H1 (cell line): ENCODE results near the gene ZFP30. TPM values are rescaled to one million over a fixed set of nuclear protein-coding genes. Genes with fewer than 3 reads are reported as not detected.
A peak's percentile ranks its signal among the peaks of the same experiment; 100 is the strongest.

Experiments used
- CTCF ChIA-PET: fragments of 300-600 bp; sonication (Branson Sonifier 250); formaldehyde crosslinking; loops from one replicate; lab custom pipeline; 2021; ENCODE audit not compliant: partially characterized antibody; lab: Charles Lee
- POLR2A ChIA-PET: fragments of 300-600 bp; sonication (Branson Sonifier 250); formaldehyde crosslinking; loops from one replicate; lab custom pipeline; 2021; ENCODE audit warnings: inconsistent platforms; ENCODE audit not compliant: partially characterized antibody; lab: Charles Lee
- DNase-seq, 2 experiments: peaks; one replicate each; pipeline versions ENCODE4 v3.0.0 to v3.0.0-alpha.2; 2010 to 2022; ENCODE audit warnings: low spot score in 2 of 2, low read depth in 1 of 2, mixed read lengths in 1 of 2
- FAIRE-seq: peaks from 2 replicates; lab custom pipeline; 2011; peaks lifted over from hg19 to GRCh38; lab: Jason Lieb, UNC
- H2AFZ ChIP-seq: 2 replicates; pipeline ENCODE4 v1.8.1; 2012; ENCODE audit warnings: low read length, inconsistent platforms
- H2AK5ac ChIP-seq: 2 replicates; pipeline ENCODE4 v1.6.1; 2013; ENCODE audit warnings: low read depth, low read length
- H2BK120ac ChIP-seq: replicated peaks from 2 replicates; pipeline ENCODE3; 2013; ENCODE audit warnings: low read depth, low read length, inconsistent platforms
- H2BK12ac ChIP-seq: 2 replicates; pipeline ENCODE4 v1.6.1; 2013; ENCODE audit warnings: low read depth, low read length
- H2BK15ac ChIP-seq: 2 replicates; pipeline ENCODE4 v1.6.1; 2013; ENCODE audit warnings: low read length
- H2BK20ac ChIP-seq: 2 replicates; pipeline ENCODE4 v1.6.1; 2013; ENCODE audit warnings: low read length
- H2BK5ac ChIP-seq: 2 replicates; pipeline ENCODE4 v1.6.1; 2013; ENCODE audit warnings: low read depth, low read length
- H3K14ac ChIP-seq: 2 replicates; pipeline ENCODE4 v1.6.1; 2013; ENCODE audit warnings: inconsistent platforms; ENCODE audit not compliant: insufficient read length
- H3K18ac ChIP-seq: 2 replicates; pipeline ENCODE4 v1.6.1; 2013; ENCODE audit warnings: low read length; ENCODE audit errors: extremely low read depth
- H3K23ac ChIP-seq: 2 replicates; pipeline ENCODE4 v1.6.1; 2013; ENCODE audit warnings: inconsistent platforms; ENCODE audit not compliant: insufficient read length
- H3K23me2 ChIP-seq: 2 replicates; pipeline ENCODE4 v1.6.1; 2013; ENCODE audit warnings: low read depth, low read length
- H3K27ac ChIP-seq: 2 replicates; pipeline ENCODE4 v1.6.1; 2011; ENCODE audit warnings: low read depth, low read length, inconsistent platforms
- H3K27me3 ChIP-seq, 4 experiments: replicated peaks in 1 of 4; 1 replicate in 1 of 4; 2 replicates in 3 of 4; pipeline versions ENCODE4 v1.6.1 to v1.8.1; 2011 to 2013; ENCODE audit warnings: low read length in 3 of 4, mild to moderate bottlenecking in 3 of 4, inconsistent platforms in 2 of 4, mixed read lengths in 2 of 4, moderate library complexity in 1 of 4; ENCODE audit not compliant: control insufficient read depth in 3 of 4, insufficient read depth in 3 of 4; ENCODE audit errors: extremely low read depth in 1 of 4
- H3K36me3 ChIP-seq, 4 experiments: 2 replicates each; pipeline versions ENCODE4 v1.6.1 to v1.8.1; 2011 to 2013; ENCODE audit warnings: mild to moderate bottlenecking in 4 of 4, low read length in 3 of 4, moderate library complexity in 2 of 4, control low read depth in 1 of 4, inconsistent platforms in 1 of 4; ENCODE audit not compliant: insufficient read depth in 4 of 4, control insufficient read depth in 2 of 4
- H3K4ac ChIP-seq: replicated peaks from 2 replicates; pipeline ENCODE3; 2013; ENCODE audit warnings: low read length, low read depth, mixed read lengths, inconsistent platforms; ENCODE audit not compliant: insufficient read length
- H3K4me1 ChIP-seq, 4 experiments: replicated peaks in 1 of 4; 1 replicate in 1 of 4; 2 replicates in 3 of 4; pipeline versions ENCODE4 v1.6.1 to v1.8.1; 2011 to 2013; ENCODE audit warnings: low read length in 3 of 4, inconsistent platforms in 2 of 4, mixed read lengths in 1 of 4; ENCODE audit not compliant: insufficient read depth in 4 of 4, control insufficient read depth in 3 of 4
- H3K4me2 ChIP-seq, 2 experiments: 2 replicates each; pipeline versions ENCODE4 v1.6.1 to v1.8.1; 2011 to 2013; ENCODE audit warnings: low read depth in 2 of 2, low read length in 2 of 2, control low read depth in 1 of 2, inconsistent platforms in 1 of 2, mild to moderate bottlenecking in 1 of 2; ENCODE audit not compliant: insufficient read depth in 1 of 2
- H3K4me3 ChIP-seq, 4 experiments: fragments of 200-600, 300-600 bp in 1 of 4; sonication (generic), shearing (Covaris generic), sonication (Bioruptor Twin) in 1 of 4; 2 replicates each; pipeline versions ENCODE4 v1.5.1 to v1.8.1; 2011 to 2016; ENCODE audit warnings: low read length in 4 of 4, low read depth in 3 of 4, control low read depth in 2 of 4, inconsistent platforms in 2 of 4, mild to moderate bottlenecking in 2 of 4, mixed read lengths in 1 of 4, moderate library complexity in 1 of 4; ENCODE audit not compliant: insufficient read depth in 2 of 4; ENCODE audit errors: extremely low read depth in 1 of 4
- H3K56ac ChIP-seq: replicated peaks from 2 replicates; pipeline ENCODE3; 2013; ENCODE audit warnings: low read depth, mild to moderate bottlenecking, mixed read lengths, low read length, inconsistent platforms; ENCODE audit not compliant: insufficient read length
- H3K79me1 ChIP-seq: 2 replicates; pipeline ENCODE4 v1.6.1; 2013; ENCODE audit warnings: low read depth, low read length, control low read depth
- H3K79me2 ChIP-seq, 2 experiments: 2 replicates each; pipeline versions ENCODE4 v1.6.1 to v1.8.1; 2012 to 2013; ENCODE audit warnings: low read length in 2 of 2, mild to moderate bottlenecking in 2 of 2, inconsistent platforms in 1 of 2; ENCODE audit not compliant: insufficient read depth in 2 of 2, control insufficient read depth in 1 of 2
- H3K9ac ChIP-seq, 4 experiments: replicated peaks in 1 of 4; 1 replicate in 1 of 4; 2 replicates in 3 of 4; pipeline versions ENCODE4 v1.6.1 to v1.8.1; 2011 to 2013; ENCODE audit warnings: low read depth in 3 of 4, low read length in 3 of 4, control low read depth in 2 of 4, mild to moderate bottlenecking in 2 of 4, moderate library complexity in 2 of 4, inconsistent platforms in 1 of 4; ENCODE audit errors: extremely low read depth in 1 of 4
- H3K9me3 ChIP-seq, 2 experiments: 2 replicates each; pipeline versions ENCODE4 v1.6.1 to v1.8.1; 2012 to 2013; ENCODE audit warnings: mild to moderate bottlenecking in 2 of 2, moderate library complexity in 2 of 2, control low read depth in 1 of 2, inconsistent platforms in 1 of 2, low read depth in 1 of 2, low read length in 1 of 2, mixed read lengths in 1 of 2; ENCODE audit not compliant: insufficient read depth in 2 of 2
- H4K20me1 ChIP-seq, 2 experiments: replicated peaks in 1 of 2; 2 replicates each; pipeline versions ENCODE3 to v1.8.1; 2011 to 2013; ENCODE audit warnings: inconsistent platforms in 2 of 2, low read length in 2 of 2, mild to moderate bottlenecking in 1 of 2; ENCODE audit not compliant: insufficient read depth in 2 of 2, control insufficient read depth in 1 of 2
- H4K5ac ChIP-seq: 2 replicates; pipeline ENCODE4 v1.6.1; 2013; ENCODE audit warnings: low read length, low read depth, mixed read lengths, inconsistent platforms; ENCODE audit not compliant: insufficient read length
- H4K8ac ChIP-seq: 2 replicates; pipeline ENCODE4 v1.8.0; 2013; ENCODE audit warnings: mild to moderate bottlenecking, moderate library complexity, low read length, inconsistent platforms; ENCODE audit not compliant: insufficient read depth; ENCODE audit errors: extremely low read depth
- H4K91ac ChIP-seq: replicated peaks from 2 replicates; pipeline ENCODE3; 2013; ENCODE audit warnings: low read length, mixed read lengths, inconsistent platforms; ENCODE audit not compliant: insufficient read length
- KDM4A ChIP-seq: IDR thresholded peaks from one replicate; pipeline ENCODE4 v1.7.1; 2012; ENCODE audit warnings: low read depth, mild to moderate bottlenecking, moderate library complexity, low read length, inconsistent platforms; ENCODE audit not compliant: severe bottlenecking
- MAFK ChIP-seq: IDR thresholded peaks from 2 replicates; pipeline ENCODE4 v1.6.1; 2012; ENCODE audit warnings: low read depth, mild to moderate bottlenecking, improper control_type of control experiment, low read length
- POU5F1 ChIP-seq: IDR thresholded peaks from 2 replicates; pipeline ENCODE4 v1.6.1; 2011; ENCODE audit warnings: low read depth, mild to moderate bottlenecking, low read length, moderate library complexity
- RAD21 ChIP-seq, 2 experiments: IDR thresholded peaks in 1 of 2; conservative IDR thresholded peaks in 1 of 2; 2 replicates each; pipeline ENCODE4 v1.6.1; 2011; ENCODE audit warnings: low read depth in 2 of 2, low read length in 2 of 2, improper control_type of control experiment in 1 of 2, inconsistent platforms in 1 of 2, mild to moderate bottlenecking in 1 of 2, moderate library complexity in 1 of 2
- RNF2 ChIP-seq: fragments of 200-900, 300-1000 bp; sonication (generic); IDR thresholded peaks from 2 replicates; pipeline ENCODE4 v1.7.1; 2016; ENCODE audit warnings: borderline replicate concordance, low read depth, mild to moderate bottlenecking, antibody characterized with exemption, low read length; ENCODE audit not compliant: poor library complexity, severe bottlenecking; ENCODE audit errors: missing control alignments
- SP4 ChIP-seq: IDR thresholded peaks from 2 replicates; pipeline ENCODE4 v1.6.1; 2012; ENCODE audit warnings: low read length, inconsistent platforms
- TAF7 ChIP-seq: optimal IDR thresholded peaks from 2 replicates; pipeline ENCODE3; 2011; ENCODE audit warnings: low read depth, mild to moderate bottlenecking, inconsistent platforms, low read length, moderate library complexity, borderline replicate concordance
- WGBS, 2 experiments: shearing (Covaris generic) in 1 of 2; methylation state at CpG; one replicate each; pipeline versions ENCODE4 v1.1.6 to v1.1.7; 2013 to 2015; ENCODE audit warnings: low lambda C conversion rate in 2 of 2, mixed read lengths in 2 of 2, inconsistent platforms in 1 of 2, low coverage in 1 of 2, missing lambda C conversion rate in 1 of 2; ENCODE audit not compliant: insufficient replicate concordance in 2 of 2, insufficient coverage in 1 of 2, insufficient read length in 1 of 2; ENCODE audit errors: extremely low coverage in 1 of 2, missing lambda C conversion rate in 1 of 2; 5-methylcytosine and 5-hydroxymethylcytosine counted together
- polyA plus RNA-seq, 7 experiments: library from polyadenylated mRNA; depleted of rRNA in 3 of 7; stranded (reverse) in 5 of 7; unstranded in 2 of 7; fragments of >200 nt in 5 of 7; fragments of 200-250 nt in 2 of 7; gene quantifications; 1 replicate in 5 of 7; 2 replicates in 1 of 7; 4 replicates in 1 of 7; pipeline versions ENCODE4 v1.2.1 to v1.2.3, GENCODE V29; 2011 to 2013; ENCODE audit warnings: missing spikeins in 2 of 7, mixed read lengths in 2 of 7
- total RNA-seq: library from RNA; stranded (reverse); fragmentation: NEBNext Ultra II Directional; extraction: Animal tissue kit (Norgen Biotek cat#: 25700); gene quantifications from 2 replicates; pipeline ENCODE4 v1.2.1, GENCODE V29; 2021
- TF ChIP-seq, protein P1 (sequence below), 3 experiments: IDR thresholded peaks; 1 replicate in 2 of 3; 2 replicates in 1 of 3; pipeline versions ENCODE4 v1.5.1 to v1.6.1; 2011; ENCODE audit warnings: low read length in 3 of 3, mild to moderate bottlenecking in 3 of 3, inconsistent platforms in 2 of 3, low read depth in 1 of 3, moderate library complexity in 1 of 3; ENCODE audit not compliant: insufficient read depth in 1 of 3; ENCODE audit errors: control extremely low read depth in 1 of 3
- TF ChIP-seq, protein P2 (sequence below): IDR thresholded peaks from 2 replicates; pipeline ENCODE4 v1.6.1; 2012; ENCODE audit warnings: inconsistent platforms

Gene ZFP30
- total and polyA plus RNA-seq, 2 of the 8 experiments (the other 6 are each of a cell fraction or from before 2014, with no cell fraction given): 1.4 to 6.1 TPM

DNA sequence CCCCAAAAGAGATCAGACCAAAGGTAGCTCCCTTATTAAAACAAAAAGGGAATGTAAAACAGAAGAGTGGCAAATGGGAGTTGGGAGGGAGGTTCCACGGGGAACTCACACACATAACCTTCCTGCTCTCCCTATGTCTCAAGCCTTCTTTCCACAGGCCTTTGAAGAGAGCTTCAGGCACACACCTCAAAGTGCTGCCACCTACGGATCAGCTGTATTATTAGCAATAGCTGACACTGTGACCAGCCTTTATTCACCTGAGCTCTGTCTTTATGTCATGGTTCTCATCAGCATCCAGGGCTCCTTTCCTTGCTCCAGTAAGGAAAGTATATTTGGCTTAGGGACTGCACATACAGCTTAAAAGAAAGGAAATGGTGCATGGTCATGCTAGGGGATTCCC, 71.9 kb downstream of the ZFP30 start:
- no peak overlapping the region for H3K18ac ChIP-seq
- H4K91ac ChIP-seq: no peak overlapping the region
- no peaks in the 10 kb centered on the region for H3K27me3 ChIP-seq
- H2BK15ac ChIP-seq: no peak overlapping the region
- no peaks in the 10 kb centered on the region for H4K20me1 ChIP-seq
- no peak overlapping the region for H2AFZ ChIP-seq
- H2BK120ac ChIP-seq: no peak overlapping the region
- H2BK12ac ChIP-seq: no peak overlapping the region
- peaks cover 0 to 40% (median 4%) of the 10 kb centered on the region in 4 experiments; a peak in 5 of 8 replicates for H3K36me3 ChIP-seq
- DNase-seq: no peak
- no peak overlapping the region for H3K4ac ChIP-seq
- no peak overlapping the region for H4K5ac ChIP-seq
- no peaks in the 10 kb centered on the region for H3K79me2 ChIP-seq
- peak; percentile 88 for FAIRE-seq
- no peak overlapping the region for H2BK5ac ChIP-seq
- no peaks in the 10 kb centered on the region; a peak in 1 of 7 replicates for H3K4me1 ChIP-seq
- no peak overlapping the region for H4K8ac ChIP-seq
- H2BK20ac ChIP-seq: no peak overlapping the region
- no peak overlapping the region for H3K23ac ChIP-seq
- 77% methylated on average over 2 of the region's 2 CpGs; no CpG with 5 or more reads in 1 of the 2 experiments for WGBS, 2 experiments
- H3K9me3 ChIP-seq: peaks cover 14 to 39% of the 10 kb centered on the region in 2 experiments
- H3K56ac ChIP-seq: no peak overlapping the region
- no peaks in the 10 kb centered on the region for H3K23me2 ChIP-seq
- ChIA-PET POLR2A (interaction anchor here (0.8 to 1.6 kb wide), 3 partner anchors 11 to 249 kb away, joined by 3 to 9 read pairs (median 4); partner anchors contain the start of genes ZNF540, ZNF571 and ZNF793), CTCF (interaction anchor here (0.6 to 2.2 kb wide), 11 partner anchors 11 to 2000 kb away, joined by 3 to 14 read pairs (median 4); partner anchors contain the start of genes ZNF540 and ZNF571)
- H3K14ac ChIP-seq: no peak overlapping the region
- no peak overlapping the region for H3K27ac ChIP-seq
- H3K79me1 ChIP-seq: no peaks in the 10 kb centered on the region; the same call in 1 of the 2 replicates
- H3K4me3 ChIP-seq: no peak overlapping the region
- no peak overlapping the region for H3K9ac ChIP-seq
- H2AK5ac ChIP-seq: no peak overlapping the region
- H3K4me2 ChIP-seq: no peak overlapping the region
- TF ChIP-seq SP4 (no peak), TAF7 (no peak), RNF2 (no peak), POU5F1 (no peak), RAD21 (IDR thresholded peaks at IDR 0.05 in 1 of 2, conservative IDR thresholded peaks at IDR 0.05 in 1 of 2; ENCODE audit: low read depth in 2 of 2, low read length in 2 of 2) (peak; percentile 22 to 43; a peak in 3 of 4 replicates), KDM4A (no peak), MAFK (no peak)
- TF ChIP-seq, protein P1, sequence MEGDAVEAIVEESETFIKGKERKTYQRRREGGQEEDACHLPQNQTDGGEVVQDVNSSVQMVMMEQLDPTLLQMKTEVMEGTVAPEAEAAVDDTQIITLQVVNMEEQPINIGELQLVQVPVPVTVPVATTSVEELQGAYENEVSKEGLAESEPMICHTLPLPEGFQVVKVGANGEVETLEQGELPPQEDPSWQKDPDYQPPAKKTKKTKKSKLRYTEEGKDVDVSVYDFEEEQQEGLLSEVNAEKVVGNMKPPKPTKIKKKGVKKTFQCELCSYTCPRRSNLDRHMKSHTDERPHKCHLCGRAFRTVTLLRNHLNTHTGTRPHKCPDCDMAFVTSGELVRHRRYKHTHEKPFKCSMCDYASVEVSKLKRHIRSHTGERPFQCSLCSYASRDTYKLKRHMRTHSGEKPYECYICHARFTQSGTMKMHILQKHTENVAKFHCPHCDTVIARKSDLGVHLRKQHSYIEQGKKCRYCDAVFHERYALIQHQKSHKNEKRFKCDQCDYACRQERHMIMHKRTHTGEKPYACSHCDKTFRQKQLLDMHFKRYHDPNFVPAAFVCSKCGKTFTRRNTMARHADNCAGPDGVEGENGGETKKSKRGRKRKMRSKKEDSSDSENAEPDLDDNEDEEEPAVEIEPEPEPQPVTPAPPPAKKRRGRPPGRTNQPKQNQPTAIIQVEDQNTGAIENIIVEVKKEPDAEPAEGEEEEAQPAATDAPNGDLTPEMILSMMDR (IDR thresholded peaks at IDR 0.05; ENCODE audit: control extremely low read depth in 1 of 3, insufficient read depth in 1 of 3, low read depth in 1 of 3, low read length in 3 of 3): peak in 2 of 3 experiments; percentile 34 to 59; a peak in 2 of 4 replicates
- TF ChIP-seq, protein P2, sequence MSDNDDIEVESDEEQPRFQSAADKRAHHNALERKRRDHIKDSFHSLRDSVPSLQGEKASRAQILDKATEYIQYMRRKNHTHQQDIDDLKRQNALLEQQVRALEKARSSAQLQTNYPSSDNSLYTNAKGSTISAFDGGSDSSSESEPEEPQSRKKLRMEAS: no peak
